ENCODE data around the gene KIAA1217.

GRCh38 chr10:24180891-24181290 lies 28.0 kb upstream of the KIAA1217 start:
- TF ChIP-seq CTCF (IDR thresholded peaks at IDR 0.05) (no peak), POLR2A (IDR thresholded peaks at IDR 0.05) (no peak)
